ENCODE data around the gene CAMK1D.

CAMK1D gene

GRCh38 chr10:12780634-12781601 lies 431.6 kb downstream of the CAMK1D start:
- no peak for DNase-seq

- DNase-seq, result no peak
Observed at GRCh38 chr10:12781976-12782375, 432.6 kb downstream of the CAMK1D start.

- DNase-seq, result peak; percentile 7 to 26
Observed at GRCh38 chr10:12782537-12782936, 433.2 kb downstream of the CAMK1D start.

- no peak for DNase-seq
Observed at GRCh38 chr10:12783293-12783692, 433.9 kb downstream of the CAMK1D start.

DNA sequence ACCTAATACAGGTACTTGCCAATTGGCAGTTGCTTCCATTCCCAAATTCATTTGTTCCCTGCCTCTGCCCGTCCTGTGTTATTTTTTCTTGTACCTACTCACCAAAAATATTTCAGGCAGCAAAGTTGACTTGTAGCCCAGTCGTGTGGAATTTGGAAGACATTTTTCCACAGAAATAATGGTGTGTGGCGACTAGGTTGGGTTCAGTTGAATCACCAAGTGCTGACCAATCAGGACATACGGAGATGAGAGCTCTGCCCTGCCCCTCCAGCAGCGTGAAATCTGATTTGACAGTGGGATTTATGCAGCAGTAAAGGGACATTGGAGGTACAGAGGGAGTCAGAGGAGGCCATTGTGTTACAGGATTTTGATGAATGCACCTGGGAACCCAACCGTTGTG lies 435.3 kb downstream of the CAMK1D start:
- no peak for DNase-seq

GRCh38 chr10:12785415-12785831 lies 436.1 kb downstream of the CAMK1D start:
- DNase-seq, result no peak

GRCh38 chr10:12787297-12787696 lies 437.9 kb downstream of the CAMK1D start:
- DNase-seq, result no peak

DNA sequence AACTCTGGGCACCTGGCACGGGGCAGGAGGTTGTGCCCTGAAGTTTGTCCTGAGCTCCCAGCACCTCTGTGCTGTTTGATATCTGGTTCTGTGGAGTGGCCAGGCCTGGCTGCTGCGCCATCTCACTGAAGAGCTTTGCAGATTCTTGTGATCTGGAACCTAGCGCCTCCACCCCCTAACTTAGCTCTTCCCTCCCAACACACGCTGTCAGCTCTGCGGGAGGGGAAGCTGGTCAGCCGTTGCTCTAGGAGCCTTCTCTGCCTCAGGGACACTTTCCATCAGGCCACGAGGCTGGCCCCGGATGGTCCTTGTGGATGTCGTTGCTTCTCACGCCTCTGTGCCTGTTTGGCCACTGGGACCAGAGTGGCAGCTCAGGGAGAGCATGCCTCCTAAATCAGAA lies 438.9 kb downstream of the CAMK1D start:
- DNase-seq, result no peak

DNA sequence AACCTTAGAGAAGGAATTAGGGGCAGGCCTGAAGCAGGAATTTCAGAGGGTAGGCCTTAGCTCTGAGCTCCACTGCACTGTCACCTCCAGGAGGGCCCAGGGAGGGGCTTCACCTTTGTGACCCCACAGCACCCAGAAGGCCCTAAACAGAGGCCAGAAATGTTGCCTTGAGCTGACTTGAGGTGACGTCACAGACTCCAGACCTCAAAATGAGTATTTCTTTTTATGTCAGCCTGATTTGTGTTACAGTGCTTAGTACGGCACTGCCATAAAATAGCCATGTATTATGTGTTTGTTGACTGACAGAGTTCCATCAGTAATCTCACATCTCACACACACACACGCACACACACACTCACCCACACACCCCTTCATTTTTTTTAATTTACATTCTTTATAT lies 440.9 kb downstream of the CAMK1D start:
- DNase-seq, result no peak

GRCh38 chr10:12791728-12792127 lies 442.4 kb downstream of the CAMK1D start:
- DNase-seq, result no peak

DNA sequence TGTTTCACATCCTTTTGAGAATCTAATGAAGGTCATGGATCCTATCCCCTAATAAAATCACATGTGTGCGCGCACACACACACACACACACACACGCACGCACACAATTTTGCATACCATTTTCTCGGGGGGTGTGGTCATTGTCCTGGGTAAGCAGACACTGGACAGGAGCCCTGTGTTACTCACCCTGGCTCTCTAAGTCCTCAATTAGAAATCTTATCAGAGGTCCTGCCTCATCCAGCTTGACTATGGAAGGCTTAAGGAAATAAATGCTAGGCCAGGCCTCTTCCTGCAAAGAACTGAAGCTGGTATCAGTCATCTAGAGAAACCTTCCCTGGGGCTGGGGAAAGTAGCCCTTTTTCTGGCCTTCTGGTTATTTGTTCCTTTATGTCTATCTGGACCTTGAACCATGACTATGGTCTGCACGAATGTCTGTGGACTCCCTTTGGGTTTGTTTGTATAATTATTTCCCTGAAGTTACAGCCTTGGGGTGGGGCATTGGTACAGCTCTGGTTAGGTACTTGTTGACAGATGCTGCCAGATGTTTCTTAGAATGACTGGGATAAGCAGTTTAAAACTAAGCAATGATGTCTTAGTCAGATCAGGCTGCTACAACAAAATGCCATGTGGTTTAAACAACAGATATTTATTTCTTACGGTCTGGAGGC lies 443.7 kb downstream of the CAMK1D start:
- DNase-seq, result no peak

DNA sequence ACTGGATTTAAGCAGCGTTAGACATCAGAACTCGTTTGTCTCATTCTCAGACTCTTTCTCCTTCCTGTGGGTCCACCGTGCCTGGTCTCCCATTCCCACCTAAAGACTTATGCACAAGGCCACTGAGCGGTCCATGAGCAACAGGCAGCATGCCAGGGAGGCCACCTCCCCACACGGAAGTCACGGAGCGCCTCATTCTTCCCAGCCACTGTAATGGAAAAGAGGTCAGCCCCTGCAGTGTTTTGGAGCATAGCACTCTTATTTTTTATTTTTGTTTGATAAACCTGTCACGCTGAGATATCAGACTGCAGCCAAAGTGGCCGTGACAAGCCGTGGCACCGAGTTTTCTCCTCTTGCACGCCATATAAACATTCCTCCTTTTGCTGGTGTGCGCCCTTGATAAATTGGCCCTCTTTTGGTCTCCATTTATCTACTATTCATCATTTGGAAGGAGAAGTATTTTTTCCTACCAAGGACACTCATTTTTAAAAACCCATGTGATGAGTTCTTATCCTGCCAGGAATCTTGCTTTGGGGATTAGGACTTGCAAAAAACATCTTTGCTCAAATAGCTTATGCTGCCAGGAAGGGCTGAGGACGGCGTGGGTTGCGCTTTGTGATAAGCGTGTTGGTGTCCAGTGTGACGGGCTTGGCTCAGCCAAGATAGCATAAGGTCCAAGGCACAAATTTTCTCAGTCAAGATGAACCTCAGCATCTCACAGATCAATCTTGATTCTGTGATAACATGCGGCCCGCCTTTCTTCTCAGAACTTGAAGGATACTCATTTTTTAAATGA lies 446.2 kb downstream of the CAMK1D start:
- DNase-seq, result no peak

- no peak for DNase-seq
Observed at GRCh38 chr10:12796401-12797160, 447.2 kb downstream of the CAMK1D start.

- DNase-seq, result no peak
Observed at GRCh38 chr10:12797471-12798262, 448.3 kb downstream of the CAMK1D start.

DNA sequence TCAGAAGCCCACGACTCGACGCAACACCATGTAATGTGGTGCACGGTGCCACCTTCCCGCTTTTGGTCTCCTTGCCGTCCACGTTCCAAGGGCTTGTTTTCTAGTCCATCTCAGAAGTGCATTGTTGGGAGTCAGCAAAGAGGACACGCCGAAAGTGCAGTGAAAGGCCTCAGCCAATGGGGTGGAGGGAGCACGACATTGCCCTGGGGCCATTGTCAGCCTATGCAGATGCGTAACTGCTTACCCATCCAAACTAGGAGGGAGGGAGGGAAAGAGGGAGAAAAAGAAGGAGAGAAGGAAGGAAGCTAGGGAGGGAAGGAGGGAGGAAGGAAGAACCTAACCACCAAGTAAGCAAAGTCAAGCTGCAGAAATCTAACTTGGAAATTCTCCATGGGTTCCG lies 449.8 kb downstream of the CAMK1D start:
- no peak for DNase-seq

GRCh38 chr10:12799714-12800113 lies 450.4 kb downstream of the CAMK1D start:
- no peak for DNase-seq

- no peak for DNase-seq
Observed at GRCh38 chr10:12800302-12800701, 451.0 kb downstream of the CAMK1D start.

GRCh38 chr10:12801214-12802087 lies 452.1 kb downstream of the CAMK1D start:
- DNase-seq, result no peak

GRCh38 chr10:12803776-12804175 lies 454.4 kb downstream of the CAMK1D start:
- no peak for DNase-seq

GRCh38 chr10:12806228-12807095 lies 457.1 kb downstream of the CAMK1D start:
- no peak for DNase-seq
